NCI-H748 treated with DMSO at 0.1 percent for 48 hours (cell line): Measurements from ENCODE around the gene FADS2.
A peak's percentile ranks its signal among the peaks of the same experiment; 100 is the strongest.

Source experiments
- DNase-seq: peaks from one replicate; lab custom pipeline; 2025; lab: John Stamatoyannopoulos, UW

Gene FADS2

DNA sequence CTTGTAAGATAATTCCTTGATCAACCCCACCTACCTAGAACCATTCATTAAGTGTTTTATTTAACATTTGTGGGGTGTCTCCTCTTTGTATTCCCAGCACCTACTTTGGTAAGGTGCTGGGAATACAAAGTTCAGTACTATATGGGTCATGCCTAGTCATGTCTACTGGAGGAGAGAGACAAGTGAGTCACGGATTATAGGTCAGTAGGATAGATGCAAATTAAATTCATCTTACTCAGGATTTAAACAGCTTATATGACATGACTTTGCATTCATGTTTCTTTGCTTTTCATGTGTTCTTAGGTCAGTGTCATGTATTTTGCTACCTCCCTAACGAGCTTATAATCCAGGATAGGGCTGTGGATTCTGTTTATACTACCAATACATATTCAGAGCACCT is 7.9 kb upstream of the FADS2 start:
- no peak for DNase-seq

DNA sequence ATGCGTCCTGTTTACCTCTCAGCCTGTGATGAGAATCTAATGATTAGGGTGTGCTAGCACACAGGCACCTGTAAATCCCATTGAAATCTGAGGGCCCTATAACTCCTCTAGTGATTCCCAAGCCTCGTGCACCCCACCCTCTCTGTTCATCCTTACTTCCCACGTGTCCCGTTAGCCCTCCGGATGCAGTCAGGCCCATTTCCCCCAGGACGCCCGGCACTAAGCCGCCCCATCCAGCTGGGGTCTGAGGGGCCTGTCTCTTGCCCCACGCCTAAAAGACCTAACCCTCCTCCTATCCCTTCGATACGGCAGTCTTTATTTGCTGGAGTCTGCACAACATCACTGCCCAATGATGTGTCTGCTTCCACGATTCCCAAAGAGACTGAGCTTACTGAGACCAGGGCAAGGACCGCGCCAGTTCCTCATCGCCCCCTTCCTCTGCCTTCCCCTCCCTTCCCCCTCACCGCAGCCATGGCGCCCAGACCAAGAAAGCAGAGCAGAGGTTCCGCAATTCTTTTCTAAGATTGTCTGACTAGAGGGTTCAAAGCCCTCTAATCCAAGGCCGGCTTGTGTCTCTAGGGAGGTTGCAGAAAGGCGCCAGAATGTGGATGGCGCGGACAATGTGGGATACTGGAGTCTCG is 1.1 kb upstream of the FADS2 start:
- DNase-seq = no peak

DNA sequence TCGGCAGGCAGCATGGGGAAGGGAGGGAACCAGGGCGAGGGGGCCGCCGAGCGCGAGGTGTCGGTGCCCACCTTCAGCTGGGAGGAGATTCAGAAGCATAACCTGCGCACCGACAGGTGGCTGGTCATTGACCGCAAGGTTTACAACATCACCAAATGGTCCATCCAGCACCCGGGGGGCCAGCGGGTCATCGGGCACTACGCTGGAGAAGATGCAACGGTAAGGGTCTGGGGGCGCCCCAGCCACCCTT is 204 bp downstream of the FADS2 start:
- DNase-seq = no peak

DNA sequence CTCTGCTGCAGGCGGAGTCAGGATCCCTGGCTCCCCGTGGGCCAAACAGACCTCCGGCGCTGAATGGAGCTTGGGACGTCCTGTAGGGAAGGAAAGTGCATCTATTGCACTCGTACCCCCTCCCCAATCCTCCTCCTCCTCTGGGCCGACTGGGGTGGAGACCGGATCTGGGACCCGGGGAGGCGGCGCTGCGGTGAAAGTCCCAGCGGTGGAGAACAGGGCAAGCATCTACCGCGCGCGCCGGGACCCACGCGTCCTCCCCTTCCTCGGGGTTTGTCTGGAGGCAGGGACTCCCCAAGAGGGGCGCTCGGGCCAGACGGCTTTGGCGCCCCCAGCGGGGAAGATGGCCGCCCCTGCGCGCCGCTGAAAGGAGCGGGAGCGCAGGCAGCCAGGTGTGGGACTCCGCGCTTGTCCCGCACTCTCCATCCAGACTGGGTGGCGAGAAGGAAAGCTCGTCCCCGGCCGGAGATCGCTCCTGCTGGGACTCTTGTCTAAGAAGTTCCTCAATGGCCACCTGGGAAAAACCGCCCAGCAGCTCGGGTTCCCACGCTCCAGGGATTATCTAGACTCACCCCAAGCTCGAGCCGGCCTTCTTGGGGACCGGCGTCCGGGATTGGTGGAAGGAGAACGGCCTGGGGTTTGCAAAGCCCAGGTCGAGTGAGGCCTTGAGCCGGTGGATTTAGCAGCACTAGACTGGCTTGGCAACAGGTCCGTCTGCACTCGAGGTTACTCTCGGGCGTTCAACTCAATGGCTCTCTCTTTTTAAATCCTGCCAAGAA is 718 bp downstream of the FADS2 start:
- DNase-seq = peak; percentile 18

DNA sequence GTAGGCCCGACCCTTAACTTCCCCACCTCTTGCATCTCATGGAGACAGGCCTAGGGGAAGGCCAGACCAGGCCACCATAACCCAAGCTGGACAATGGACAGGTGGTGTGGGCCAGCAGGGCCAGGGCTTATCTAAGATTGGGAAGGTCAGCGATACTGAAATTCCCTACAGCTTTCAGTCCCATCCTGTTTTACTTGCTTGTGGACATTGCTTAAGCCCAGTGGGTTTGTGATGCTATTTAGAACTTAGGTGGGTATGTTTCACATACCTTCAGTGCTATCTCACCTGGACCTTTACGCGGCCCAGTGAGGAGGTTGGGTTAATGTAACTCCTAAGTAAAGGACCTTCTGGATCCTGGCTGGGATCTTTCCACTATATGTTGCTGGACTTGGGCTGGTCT is 1.7 kb downstream of the FADS2 start:
- no peak for DNase-seq

DNA sequence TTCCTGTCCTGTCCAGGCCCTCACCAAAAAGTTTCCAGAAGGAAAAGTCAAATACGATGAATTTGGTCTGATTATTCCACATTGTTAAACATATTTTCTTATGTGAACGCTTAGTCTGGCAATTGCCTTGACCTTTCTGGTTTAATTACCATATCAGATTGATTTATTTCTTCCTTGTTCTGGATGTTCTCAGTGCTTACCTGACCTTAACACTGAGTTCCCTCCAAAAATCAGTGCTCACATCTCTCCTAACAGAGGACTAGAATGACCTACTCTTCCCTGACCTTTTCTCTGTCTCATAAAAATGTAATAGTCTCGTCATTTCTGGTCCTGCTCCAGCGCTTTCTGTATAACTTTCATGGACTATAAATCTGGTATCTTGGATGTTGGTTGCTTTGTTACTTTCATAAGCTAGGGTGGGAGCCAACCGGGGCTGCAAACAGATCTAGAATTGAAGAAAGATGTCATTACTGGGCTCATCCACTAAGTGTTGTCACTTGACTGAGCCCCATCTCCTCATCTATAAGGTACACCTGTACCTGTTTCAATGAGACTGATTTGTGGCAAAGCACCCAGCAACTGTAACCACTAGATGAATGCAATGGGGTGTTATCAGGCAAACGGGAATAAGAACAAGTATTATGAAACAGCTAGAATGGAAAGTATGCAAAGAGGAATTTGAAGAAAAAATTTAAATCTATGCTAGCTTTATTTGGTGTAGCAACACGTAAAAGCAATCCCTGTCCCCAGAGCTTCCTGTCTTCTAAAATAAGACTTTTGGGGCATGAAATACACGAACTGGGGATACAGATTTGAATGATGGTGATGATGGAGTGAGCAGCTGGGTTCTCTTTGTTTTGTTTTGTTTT is 2.4 kb downstream of the FADS2 start:
- no peak for DNase-seq

DNA sequence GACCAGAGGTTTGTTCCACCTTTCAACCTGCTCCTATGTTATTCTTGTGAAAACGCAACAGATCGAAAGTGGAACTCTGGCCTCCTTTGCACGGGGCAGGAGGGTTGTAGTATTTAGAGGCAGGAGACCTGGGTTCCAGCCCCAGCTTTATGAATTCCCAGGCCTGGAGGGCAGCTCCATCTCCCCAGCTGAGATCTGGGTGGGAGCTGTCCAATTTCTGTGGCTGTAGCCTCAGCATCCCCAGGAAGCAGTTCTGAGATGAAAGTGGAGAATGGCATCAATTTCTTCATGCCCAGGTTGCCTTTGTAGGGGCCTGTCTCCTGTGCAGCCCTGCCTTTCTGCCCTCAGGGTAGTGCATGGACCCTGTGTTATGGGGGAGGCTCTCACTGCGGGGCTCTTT is 4.1 kb downstream of the FADS2 start:
- DNase-seq = no peak

DNA sequence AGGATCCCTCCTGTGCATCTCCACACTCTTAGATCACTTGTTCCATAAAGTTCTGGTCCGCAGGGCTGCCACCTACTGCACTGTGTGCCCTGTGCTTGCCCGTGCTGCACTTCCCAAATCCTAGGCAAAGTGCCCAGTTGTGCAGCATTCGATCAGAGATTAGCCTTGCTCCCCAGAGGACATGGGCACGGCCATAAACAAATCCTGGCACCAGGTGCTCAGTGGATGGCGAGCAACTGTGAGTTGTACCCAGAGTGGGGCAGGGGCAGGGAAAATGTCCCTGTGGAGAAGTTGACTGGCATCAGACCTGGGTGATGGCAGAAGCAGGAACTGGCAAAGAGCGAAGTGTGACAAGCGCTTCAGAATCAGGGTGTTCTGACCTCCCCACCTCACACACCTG is 4.7 kb downstream of the FADS2 start:
- no peak for DNase-seq

DNA sequence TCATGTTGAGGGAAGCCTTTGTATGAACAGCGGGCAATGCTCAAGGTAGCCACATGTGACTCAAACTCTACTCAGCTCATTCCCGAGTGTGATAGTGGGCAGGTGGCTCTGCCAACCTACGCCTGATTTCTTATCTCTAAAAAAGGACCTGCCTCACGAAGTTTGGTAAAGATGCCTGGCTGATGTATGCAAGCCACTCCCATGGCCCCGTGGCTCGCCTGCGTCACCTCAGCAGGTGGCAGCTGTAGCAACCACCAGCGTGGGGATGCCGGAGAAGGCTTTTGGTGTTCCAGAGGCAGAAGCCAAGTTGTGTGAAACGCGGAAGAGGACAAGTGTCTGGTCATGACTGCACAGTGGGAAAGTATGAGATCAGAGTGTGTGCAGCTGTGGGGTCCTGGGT is 5.4 kb downstream of the FADS2 start:
- DNase-seq = no peak

DNA sequence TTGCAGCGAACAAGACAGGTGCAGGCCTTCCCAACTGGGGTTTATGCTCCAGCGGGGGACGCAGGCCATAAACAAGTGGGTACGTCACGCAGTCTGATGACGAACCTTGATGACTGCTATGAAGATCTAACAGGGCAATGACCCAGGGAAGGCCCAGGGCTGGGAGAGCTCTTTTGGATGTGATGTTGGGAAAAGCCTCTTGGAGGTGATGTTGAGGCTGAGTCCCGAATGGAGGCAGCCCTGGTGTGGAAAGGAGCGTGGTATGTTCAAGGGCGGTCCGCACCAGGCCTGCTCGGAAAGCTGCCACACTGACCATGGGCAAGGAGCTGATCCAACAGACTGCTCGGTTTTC is 5.8 kb downstream of the FADS2 start:
- no peak for DNase-seq

DNA sequence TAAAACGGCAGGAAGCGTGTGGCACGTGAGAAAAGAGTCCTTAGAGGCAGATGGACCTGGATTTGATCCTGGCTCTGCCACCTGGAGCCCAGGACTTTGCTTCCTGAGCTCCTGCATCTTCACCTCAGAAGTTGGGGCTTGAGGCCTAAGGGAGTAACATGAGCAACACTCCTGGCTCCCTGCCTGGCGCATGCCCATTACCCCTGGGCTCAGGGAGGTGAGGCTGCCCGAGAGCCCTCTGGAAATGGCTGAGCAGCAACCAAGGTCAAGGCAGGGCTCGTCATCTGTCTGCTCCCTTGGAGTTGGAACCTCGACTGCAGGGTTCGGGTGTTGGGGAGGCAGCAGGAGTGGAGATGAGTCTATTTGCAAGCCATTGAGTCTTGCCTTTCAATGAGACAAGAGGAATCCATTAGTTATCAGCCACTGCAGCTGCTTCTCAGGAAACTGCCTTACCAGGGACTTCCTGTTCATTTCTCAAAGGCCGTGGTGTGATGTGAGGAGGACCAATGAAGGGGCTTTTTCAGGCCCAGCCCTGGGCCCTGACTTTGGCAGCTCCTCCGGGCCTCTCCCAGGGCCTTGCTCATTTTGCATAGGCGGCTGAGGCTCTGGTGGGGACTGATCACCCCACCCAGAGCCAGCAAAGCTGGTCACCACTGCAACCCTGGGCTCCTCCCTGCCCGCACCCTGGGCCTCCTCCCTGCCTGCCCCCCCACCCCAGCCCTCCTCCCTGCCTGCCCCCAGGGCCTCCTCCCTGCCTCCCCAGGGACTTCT is 6.4 kb downstream of the FADS2 start:
- no peak for DNase-seq

DNA sequence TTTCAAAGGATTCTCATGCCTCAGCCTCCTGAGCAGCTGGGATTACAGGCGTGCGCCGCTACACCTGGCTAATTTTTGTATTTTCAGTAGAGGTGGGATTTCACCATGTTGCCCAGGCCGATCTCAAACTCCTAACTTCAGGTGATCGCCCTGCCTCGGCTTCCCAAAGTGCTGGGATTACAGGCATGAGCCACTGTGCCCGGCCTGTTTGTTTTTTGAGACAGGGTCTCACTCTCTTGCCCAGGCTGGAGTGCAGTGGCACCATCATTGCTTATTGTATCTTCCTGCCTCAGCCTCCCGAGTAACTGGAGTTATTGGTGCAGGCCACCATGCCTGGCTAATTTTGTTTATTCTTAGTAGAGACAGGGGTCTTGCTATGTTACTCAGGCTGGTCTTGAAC is 8.1 kb downstream of the FADS2 start:
- DNase-seq = no peak

DNA sequence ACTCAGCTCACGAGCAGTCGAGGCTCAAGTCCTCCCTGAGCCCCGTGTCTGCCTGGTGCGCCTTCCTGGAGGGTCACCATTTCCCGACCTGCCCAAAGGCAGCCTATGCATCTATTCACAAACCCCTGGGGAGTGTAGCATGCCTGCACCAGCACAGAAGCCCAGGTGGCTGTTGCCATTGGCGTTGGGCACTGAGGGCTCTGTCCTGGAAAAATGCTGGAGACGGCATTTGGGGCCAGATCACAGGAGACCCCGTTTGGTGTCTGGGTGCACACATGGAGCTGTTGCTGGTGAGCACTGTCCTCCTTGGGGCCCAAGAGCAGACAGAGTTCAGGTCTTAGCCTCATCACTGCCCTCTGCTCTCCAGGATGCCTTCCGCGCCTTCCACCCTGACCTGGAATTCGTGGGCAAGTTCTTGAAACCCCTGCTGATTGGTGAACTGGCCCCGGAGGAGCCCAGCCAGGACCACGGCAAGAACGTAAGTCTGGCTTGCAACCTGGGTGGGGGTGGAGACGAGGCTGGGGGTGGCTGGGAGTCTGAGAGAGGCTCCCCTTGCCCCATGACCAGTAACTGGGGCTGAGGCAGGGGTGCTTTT is 9.4 kb downstream of the FADS2 start:
- no peak for DNase-seq

DNA sequence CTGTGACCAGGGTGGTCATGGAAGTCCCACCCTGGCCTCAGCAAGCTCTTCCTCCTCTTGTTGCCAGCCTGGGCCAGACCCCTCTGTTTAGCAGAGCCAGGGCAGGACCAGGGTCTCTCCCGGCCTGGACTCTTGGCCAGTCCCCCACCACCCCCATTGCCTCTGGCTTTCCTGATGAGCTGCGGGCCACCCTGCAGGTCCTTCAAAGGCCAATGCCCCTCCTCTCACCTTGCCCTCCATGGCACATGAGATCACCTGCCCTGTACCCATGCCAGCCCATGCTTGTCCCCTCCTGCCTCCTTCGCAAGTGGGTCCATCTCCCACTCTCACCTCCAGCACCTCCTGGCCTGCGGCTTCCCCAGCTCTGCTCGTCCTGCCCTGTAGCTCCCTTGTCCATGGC is 10.4 kb downstream of the FADS2 start:
- no peak for DNase-seq

DNA sequence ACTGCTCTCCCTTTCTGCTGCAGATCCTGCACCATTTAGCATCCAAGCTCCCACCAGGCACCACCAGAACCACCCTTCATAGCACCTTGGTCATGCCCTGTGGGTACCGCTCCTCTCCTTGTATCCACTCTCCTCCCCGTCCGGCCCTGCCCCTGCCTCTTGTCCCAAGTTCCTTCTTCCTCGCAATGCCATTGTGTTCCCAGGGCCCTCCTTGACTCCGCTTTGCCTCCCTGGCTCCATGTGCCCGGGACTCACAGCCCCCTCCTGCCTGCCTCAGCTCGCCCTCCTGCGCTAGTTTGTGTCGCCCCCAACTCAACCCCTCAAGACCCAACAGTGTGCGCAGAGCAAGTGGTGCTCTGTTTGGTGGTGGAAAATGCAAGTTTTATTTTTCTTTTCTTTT is 10.8 kb downstream of the FADS2 start:
- DNase-seq = no peak

DNA sequence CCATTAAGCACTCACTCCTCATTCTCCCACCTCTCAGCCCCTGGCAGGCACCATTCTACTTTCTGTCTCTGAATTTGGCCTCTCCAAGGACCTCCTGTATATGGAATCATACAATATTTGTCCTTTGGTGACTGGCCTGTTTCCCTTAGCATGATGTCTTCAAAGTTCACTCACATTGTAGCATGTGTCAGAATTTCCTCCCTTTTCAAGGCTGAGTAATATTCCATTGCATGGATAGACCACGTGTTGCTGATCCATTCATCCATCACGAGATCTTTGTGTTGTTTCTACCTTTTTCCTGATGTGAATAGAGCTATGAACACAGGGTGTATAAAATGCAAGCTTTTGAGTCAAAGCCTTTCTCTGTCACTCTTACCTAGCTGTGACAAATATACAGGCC is 11.6 kb downstream of the FADS2 start:
- no peak for DNase-seq

DNA sequence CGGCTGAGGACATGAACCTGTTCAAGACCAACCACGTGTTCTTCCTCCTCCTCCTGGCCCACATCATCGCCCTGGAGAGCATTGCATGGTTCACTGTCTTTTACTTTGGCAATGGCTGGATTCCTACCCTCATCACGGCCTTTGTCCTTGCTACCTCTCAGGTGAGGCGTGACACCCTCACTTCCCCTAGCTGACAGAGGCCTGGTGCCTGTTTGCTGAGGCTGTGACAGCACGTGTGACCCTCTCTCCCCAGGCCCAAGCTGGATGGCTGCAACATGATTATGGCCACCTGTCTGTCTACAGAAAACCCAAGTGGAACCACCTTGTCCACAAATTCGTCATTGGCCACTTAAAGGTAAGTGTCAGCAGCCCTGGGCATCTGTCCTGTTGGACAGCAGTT is 12.3 kb downstream of the FADS2 start:
- no peak for DNase-seq

DNA sequence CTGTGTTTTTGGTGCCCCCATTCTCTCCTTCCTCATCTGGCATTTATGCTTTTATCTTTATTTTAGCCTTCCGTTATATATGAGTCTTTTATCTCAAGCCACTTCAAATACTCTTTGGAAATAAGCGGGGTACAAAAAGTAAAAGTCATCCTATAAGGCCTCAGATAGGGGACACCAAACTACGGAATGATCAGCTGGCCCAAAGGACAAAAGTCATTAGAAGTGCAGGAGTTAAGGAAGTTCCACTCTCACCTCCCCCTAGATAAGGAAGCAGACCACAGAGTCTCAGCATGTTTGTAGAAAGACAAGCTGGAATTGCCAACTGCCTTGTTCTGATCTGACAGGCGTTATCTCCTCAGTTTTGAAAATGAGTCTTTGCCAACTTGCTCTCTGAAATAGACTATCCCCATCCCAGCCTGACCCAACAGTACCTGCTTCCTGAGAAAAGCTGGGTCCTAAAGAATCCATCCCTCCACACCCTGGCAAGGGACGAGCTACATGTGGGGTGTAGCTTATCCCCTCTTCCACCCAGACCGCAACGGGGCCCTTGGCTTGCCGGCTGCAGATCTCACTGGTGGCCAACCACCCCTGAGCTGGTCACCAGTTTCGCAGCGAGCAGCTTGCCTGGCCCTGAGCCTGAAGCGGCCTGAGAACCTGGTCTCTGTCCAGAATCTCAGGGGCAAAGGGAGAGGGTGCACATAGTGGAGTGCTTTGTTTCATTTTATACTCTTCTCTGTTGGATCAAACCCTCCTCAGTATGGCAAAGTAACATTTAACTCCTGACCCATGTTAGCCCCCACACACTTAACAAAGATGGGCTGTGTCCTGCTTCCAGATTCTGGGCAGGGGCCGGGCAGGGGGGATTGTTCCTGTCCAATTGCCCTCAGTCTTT is 13.8 kb downstream of the FADS2 start:
- DNase-seq = no peak

DNA sequence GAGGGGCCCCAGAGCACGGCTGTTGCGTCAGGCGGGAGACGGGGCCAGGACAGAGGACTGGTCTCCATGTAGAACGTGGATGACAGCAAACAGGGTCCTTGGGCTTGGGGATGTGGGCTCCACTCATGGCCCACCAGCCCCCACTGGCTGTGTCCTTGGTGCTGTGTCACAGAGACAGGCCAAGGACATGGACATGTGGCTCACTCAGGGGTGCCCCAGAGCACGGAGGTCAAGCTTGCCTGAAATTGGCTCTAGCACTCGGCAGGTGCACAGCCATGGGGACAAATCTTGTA is 14.4 kb downstream of the FADS2 start:
- DNase-seq = no peak

DNA sequence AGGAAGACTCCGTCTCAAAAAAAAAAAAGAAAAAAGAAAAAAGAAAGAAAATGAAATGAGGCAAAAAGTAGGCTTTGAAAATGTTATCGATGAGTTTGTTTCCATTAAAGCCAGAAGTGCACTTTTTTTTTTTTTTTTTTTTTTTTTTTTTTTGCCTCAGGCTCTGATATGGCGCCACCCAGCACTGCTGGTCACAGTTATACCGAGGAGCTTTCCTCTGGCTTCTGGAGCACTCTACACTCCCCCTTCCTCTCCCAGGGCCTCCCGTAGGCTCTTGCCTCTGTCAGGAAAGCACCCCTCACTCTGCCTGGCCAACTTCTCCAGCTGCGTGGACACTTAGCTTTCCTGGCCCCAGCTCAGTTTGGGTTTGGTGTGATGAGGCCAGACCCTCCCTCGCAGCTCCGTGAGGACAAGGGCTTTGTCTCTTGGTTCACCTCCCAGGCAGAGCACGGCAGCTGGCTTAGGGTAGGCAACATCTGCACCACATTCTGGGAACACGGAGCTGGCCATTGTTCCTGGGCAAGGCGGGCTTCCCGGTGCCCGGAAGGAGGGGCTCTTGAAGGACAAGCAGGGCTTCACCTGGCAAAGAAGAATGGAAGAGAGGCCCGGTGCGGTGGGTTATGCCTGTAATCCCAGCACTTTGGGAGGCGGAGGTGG is 16.9 kb downstream of the FADS2 start:
- no peak for DNase-seq
